Measurements from ENCODE around the gene SZT2. TPM values are rescaled to one million over a fixed set of nuclear protein-coding genes. Genes with fewer than 3 reads are reported as not detected.

The SZT2 gene
- total and polyA plus RNA-seq, 2 of the 13 experiments (the other 11 are each of a cell fraction or from before 2014, with no cell fraction given) = 8.0 to 8.8 TPM

GRCh38 chr1:43354471-43354870 is 35.2 kb upstream of the SZT2 start:
- intact Hi-C loops (cut with micrococcal nuclease; ENCODE audit: unreplicated experiment) = no loop called here
- TF ChIP-seq MAFF (IDR thresholded peaks at IDR 0.05; ENCODE audit: low read depth, low read length) (peak; percentile 39; the same call in 1 of the 2 replicates), GABPB1 (CRISPR knock-in tag; IDR thresholded peaks at IDR 0.05) (no peak), MAFK (conservative IDR thresholded peaks at IDR 0.05 in 1 of 2, IDR thresholded peaks at IDR 0.05 in 1 of 2; ENCODE audit: low read length in 2 of 2) (peak; percentile 28 to 34; a peak in 1 of 4 replicates)
- H3K79me2 ChIP-seq (ENCODE audit: insufficient read depth, low read length) = peaks cover 5% of the 10 kb centered on the region
- no peak overlapping the region for H3K4me3 ChIP-seq (replicated peaks in 1 of 3; ENCODE audit: insufficient read depth in 1 of 3, low read depth in 2 of 3, low read length in 3 of 3)
- WGBS (ENCODE audit: low lambda C conversion rate) = 61% methylated on average over 2 of the region's 2 CpGs
- no peaks in the 10 kb centered on the region for H3K9me3 ChIP-seq (ENCODE audit: low read length)
- POLR2A ChIA-PET = no interaction called here
- H2AFZ ChIP-seq (ENCODE audit: low read length) = no peak overlapping the region
- ATAC-seq (no peak), DNase-seq (ENCODE audit: low spot score) (no peak), FAIRE-seq (no peak)
- H3K27me3 ChIP-seq (ENCODE audit: control insufficient read depth in 1 of 2, insufficient read depth in 2 of 2, low read length in 2 of 2) = no peaks in the 10 kb centered on the region; a peak in 1 of 5 replicates
- no peak overlapping the region for H3K27ac ChIP-seq (ENCODE audit: extremely low read length, insufficient read depth, low read length)
- in situ Hi-C loops (cut with HindIII; ENCODE audit: extremely low pct_ligation_motif_present, low pct_unique_long_range_greater_than_20kb) = no loop called here
- no peak overlapping the region for H3K9ac ChIP-seq (ENCODE audit: insufficient read depth, low read depth, low read length)
- peaks cover 52% of the 10 kb centered on the region for H3K4me1 ChIP-seq (ENCODE audit: insufficient read depth, low read length)
- no peaks in the 10 kb centered on the region for H4K20me1 ChIP-seq (ENCODE audit: insufficient read depth, low read length)
- no TSS peak for BruUV-seq (replicated peaks)
- H3K36me3 ChIP-seq (replicated peaks in 1 of 2; ENCODE audit: control insufficient read depth in 1 of 2, insufficient read depth in 2 of 2, low read length in 2 of 2) = no peaks in the 10 kb centered on the region
- H3K4me2 ChIP-seq (ENCODE audit: low read depth, low read length) = no peak overlapping the region
- CTCF ChIA-PET (ENCODE audit: low intra/inter-chr PET ratio, low total read pairs) = no interaction called here

- CTCF ChIA-PET (ENCODE audit: low intra/inter-chr PET ratio, low total read pairs) = no interaction called here
- TF ChIP-seq NCOR1 (IDR thresholded peaks at IDR 0.05; ENCODE audit: borderline replicate concordance, low read length) (no peak), EEA1 (CRISPR knock-in tag; IDR thresholded peaks at IDR 0.05; ENCODE audit: borderline replicate concordance) (no peak), ZSCAN25 (CRISPR knock-in tag; IDR thresholded peaks at IDR 0.05) (no peak), SIX4 (CRISPR knock-in tag; IDR thresholded peaks at IDR 0.05) (no peak), ZNF710 (CRISPR knock-in tag; IDR thresholded peaks at IDR 0.05; ENCODE audit: borderline replicate concordance) (no peak)
- TF ChIP-seq, protein P1, sequence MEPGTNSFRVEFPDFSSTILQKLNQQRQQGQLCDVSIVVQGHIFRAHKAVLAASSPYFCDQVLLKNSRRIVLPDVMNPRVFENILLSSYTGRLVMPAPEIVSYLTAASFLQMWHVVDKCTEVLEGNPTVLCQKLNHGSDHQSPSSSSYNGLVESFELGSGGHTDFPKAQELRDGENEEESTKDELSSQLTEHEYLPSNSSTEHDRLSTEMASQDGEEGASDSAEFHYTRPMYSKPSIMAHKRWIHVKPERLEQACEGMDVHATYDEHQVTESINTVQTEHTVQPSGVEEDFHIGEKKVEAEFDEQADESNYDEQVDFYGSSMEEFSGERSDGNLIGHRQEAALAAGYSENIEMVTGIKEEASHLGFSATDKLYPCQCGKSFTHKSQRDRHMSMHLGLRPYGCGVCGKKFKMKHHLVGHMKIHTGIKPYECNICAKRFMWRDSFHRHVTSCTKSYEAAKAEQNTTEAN (CRISPR knock-in tag; conservative IDR thresholded peaks at IDR 0.05) = no peak
- Histone ChIP-seq H3K27me3 (ENCODE audit: control insufficient read depth in 1 of 2, insufficient read depth in 2 of 2, low read length in 2 of 2) (no peaks in the 10 kb centered on the region; a peak in 1 of 5 replicates), H3K4me1 (ENCODE audit: insufficient read depth, low read length) (peaks cover 52% of the 10 kb centered on the region), H3K4me2 (ENCODE audit: low read depth, low read length) (no peak overlapping the region), H3K36me3 (replicated peaks in 1 of 2; ENCODE audit: control insufficient read depth in 1 of 2, insufficient read depth in 2 of 2, low read length in 2 of 2) (peaks cover under 1% of the 10 kb centered on the region in 2 experiments; a peak in 2 of 5 replicates), H3K9ac (ENCODE audit: insufficient read depth, low read depth, low read length) (no peak overlapping the region), H3K9me3 (ENCODE audit: low read length) (no peaks in the 10 kb centered on the region), H3K27ac (ENCODE audit: extremely low read length, insufficient read depth, low read length) (no peak overlapping the region), H3K4me3 (replicated peaks in 1 of 3; ENCODE audit: insufficient read depth in 1 of 3, low read depth in 2 of 3, low read length in 3 of 3) (no peak overlapping the region), H3K79me2 (ENCODE audit: insufficient read depth, low read length) (peaks cover 10% of the 10 kb centered on the region), H4K20me1 (ENCODE audit: insufficient read depth, low read length) (no peaks in the 10 kb centered on the region), H2AFZ (ENCODE audit: low read length) (no peak overlapping the region)
- BruUV-seq (replicated peaks) = no TSS peak
- intact Hi-C loops (cut with micrococcal nuclease; ENCODE audit: unreplicated experiment) = no loop called here
- DNase-seq (ENCODE audit: low spot score) (no peak), ATAC-seq (no peak), FAIRE-seq (no peak)
- 87% methylated on average over 2 of the region's 2 CpGs for WGBS (ENCODE audit: low lambda C conversion rate)
- POLR2A ChIA-PET = no interaction called here
- in situ Hi-C loops (cut with HindIII; ENCODE audit: extremely low pct_ligation_motif_present, low pct_unique_long_range_greater_than_20kb) = no loop called here
Measured at GRCh38 chr1:43354936-43355335, 34.8 kb upstream of the SZT2 start.
